H9 (cell line): ENCODE data around the gene ZNF730. TPM values are rescaled to one million over a fixed set of nuclear protein-coding genes. Genes with fewer than 3 reads are reported as not detected.
"Not testable (repeated sequence)": the region's sequence is repeated elsewhere in the genome, so short reads cannot be mapped to it uniquely, and the experiment has no call there.

Experiments used
- DNase-seq: peaks from one replicate; pipeline ENCODE4 v3.0.0-alpha.2; 2017
- H2AFZ ChIP-seq: one replicate; pipeline ENCODE4 v1.6.1; 2013; ENCODE audit warnings: mild to moderate bottlenecking, low read length, control low read depth, moderate library complexity
- H2AK5ac ChIP-seq: 2 replicates; pipeline ENCODE4 v1.6.1; 2013; ENCODE audit warnings: low read length, control low read depth, mixed read lengths; ENCODE audit not compliant: insufficient read length
- H2BK120ac ChIP-seq: one replicate; pipeline ENCODE4 v1.6.1; 2013; ENCODE audit warnings: low read depth, mild to moderate bottlenecking, low read length, control low read depth, inconsistent platforms; ENCODE audit not compliant: poor library complexity, severe bottlenecking
- H2BK12ac ChIP-seq: 2 replicates; pipeline ENCODE4 v1.6.1; 2013; ENCODE audit warnings: low read length, control low read depth, mixed read lengths, low read depth; ENCODE audit not compliant: insufficient read length
- H2BK15ac ChIP-seq: 2 replicates; pipeline ENCODE4 v1.6.1; 2013; ENCODE audit warnings: low read depth, low read length, control low read depth
- H2BK20ac ChIP-seq: one replicate; pipeline ENCODE4 v1.6.1; 2013; ENCODE audit warnings: low read depth, mild to moderate bottlenecking, low read length, control low read depth, inconsistent platforms; ENCODE audit not compliant: poor library complexity, severe bottlenecking
- H2BK5ac ChIP-seq: 2 replicates; pipeline ENCODE4 v1.6.1; 2013; ENCODE audit warnings: low read length, control low read depth, mixed read lengths; ENCODE audit not compliant: insufficient read length
- H3K14ac ChIP-seq: 2 replicates; pipeline ENCODE4 v1.6.1; 2013; ENCODE audit warnings: low read length, control low read depth; ENCODE audit not compliant: insufficient read depth
- H3K18ac ChIP-seq: 2 replicates; pipeline ENCODE4 v1.6.1; 2013; ENCODE audit warnings: low read depth, mild to moderate bottlenecking, mixed read lengths, low read length, control low read depth; ENCODE audit not compliant: insufficient read length
- H3K23ac ChIP-seq: 2 replicates; pipeline ENCODE4 v1.6.1; 2013; ENCODE audit warnings: low read length, control low read depth, mixed read lengths, low read depth; ENCODE audit not compliant: insufficient read length
- H3K23me2 ChIP-seq: 2 replicates; pipeline ENCODE4 v1.6.1; 2013; ENCODE audit warnings: low read depth, mild to moderate bottlenecking, mixed read lengths, low read length, control low read depth; ENCODE audit not compliant: insufficient read length, poor library complexity, severe bottlenecking
- H3K27ac ChIP-seq: 2 replicates; pipeline ENCODE4 v1.5.1; 2013; ENCODE audit warnings: low read length, control low read depth, mixed read lengths, low read depth; ENCODE audit not compliant: insufficient read length
- H3K27me3 ChIP-seq: 2 replicates; pipeline ENCODE4 v1.6.1; 2013; ENCODE audit warnings: low read length, control low read depth, inconsistent platforms; ENCODE audit not compliant: insufficient read depth
- H3K4ac ChIP-seq: 2 replicates; pipeline ENCODE4 v1.6.1; 2013; ENCODE audit warnings: low read depth, mild to moderate bottlenecking, control low read depth, inconsistent platforms, low read length, moderate library complexity
- H3K4me1 ChIP-seq: 2 replicates; pipeline ENCODE4 v1.6.1; 2013; ENCODE audit warnings: low read length, control low read depth, inconsistent platforms; ENCODE audit not compliant: insufficient read depth
- H3K4me2 ChIP-seq: 2 replicates; pipeline ENCODE4 v1.6.1; 2013; ENCODE audit warnings: low read length, control low read depth, mixed read lengths; ENCODE audit not compliant: insufficient read length, insufficient read depth
- H3K56ac ChIP-seq: 2 replicates; pipeline ENCODE4 v1.6.1; 2013; ENCODE audit warnings: low read depth, mild to moderate bottlenecking, mixed read lengths, low read length, control low read depth; ENCODE audit not compliant: insufficient read length
- H3K79me1 ChIP-seq: 2 replicates; pipeline ENCODE4 v1.6.1; 2013; ENCODE audit warnings: low read depth, mild to moderate bottlenecking, moderate library complexity, low read length, control low read depth, inconsistent platforms; ENCODE audit not compliant: insufficient read depth, poor library complexity, severe bottlenecking
- H3K79me2 ChIP-seq: 2 replicates; pipeline ENCODE4 v1.6.1; 2013; ENCODE audit warnings: low read length, control low read depth, inconsistent platforms; ENCODE audit not compliant: insufficient read depth
- H3K9ac ChIP-seq: 2 replicates; pipeline ENCODE4 v1.6.1; 2013; ENCODE audit warnings: low read length, control low read depth, mixed read lengths; ENCODE audit not compliant: insufficient read length; ENCODE audit errors: extremely low read depth
- H3K9me3 ChIP-seq: one replicate; pipeline ENCODE4 v1.6.1; 2013; ENCODE audit warnings: low read depth, low read length, inconsistent platforms; ENCODE audit not compliant: control insufficient read depth
- H3T11ph ChIP-seq: one replicate; pipeline ENCODE4 v1.6.1; 2013; ENCODE audit warnings: mild to moderate bottlenecking, low read length, control low read depth, inconsistent platforms
- H4K20me1 ChIP-seq: one replicate; pipeline ENCODE4 v1.6.1; 2013; ENCODE audit not compliant: control insufficient read depth, insufficient read length, insufficient read depth
- H4K5ac ChIP-seq: 2 replicates; pipeline ENCODE4 v1.6.1; 2013; ENCODE audit warnings: low read depth, mild to moderate bottlenecking, mixed read lengths, low read length, control low read depth; ENCODE audit not compliant: insufficient read length
- H4K8ac ChIP-seq: replicated peaks from 2 replicates; pipeline ENCODE4 v1.6.1; 2013; ENCODE audit warnings: low read length, control low read depth, mixed read lengths, low read depth; ENCODE audit not compliant: insufficient read length
- H4K91ac ChIP-seq: 2 replicates; pipeline ENCODE4 v1.6.1; 2013; ENCODE audit warnings: low read depth, mild to moderate bottlenecking, moderate library complexity, mixed read lengths, low read length, control low read depth; ENCODE audit not compliant: insufficient read length
- H3K27ac Mint-ChIP-seq, 3 experiments: 2 replicates in 2 of 3; 3 replicates in 1 of 3; pipeline ENCODE4 v1.8.0; 2020 to 2021; ENCODE audit warnings: mixed read lengths in 3 of 3, mild to moderate bottlenecking in 1 of 3, moderate library complexity in 1 of 3
- H3K27me3 Mint-ChIP-seq: 2 replicates; pipeline ENCODE4 v1.8.0; 2021; ENCODE audit warnings: low read depth, mild to moderate bottlenecking, moderate library complexity, mixed read lengths
- H3K36me3 Mint-ChIP-seq, 3 experiments: 2 replicates in 2 of 3; 3 replicates in 1 of 3; pipeline ENCODE4 v1.8.0; 2020 to 2021; ENCODE audit warnings: low read depth in 3 of 3, mixed read lengths in 3 of 3; ENCODE audit not compliant: insufficient read depth in 1 of 3
- H3K4me1 Mint-ChIP-seq, 2 experiments: 2 replicates each; pipeline ENCODE4 v1.8.0; 2020; ENCODE audit warnings: mixed read lengths in 2 of 2
- H3K4me3 Mint-ChIP-seq, 2 experiments: 2 replicates in 1 of 2; 3 replicates in 1 of 2; pipeline ENCODE4 v1.8.0; 2020 to 2021; ENCODE audit warnings: mild to moderate bottlenecking in 2 of 2, mixed read lengths in 2 of 2, moderate library complexity in 1 of 2
- H3K9me3 Mint-ChIP-seq, 2 experiments: 2 replicates in 1 of 2; 3 replicates in 1 of 2; pipeline ENCODE4 v1.8.0; 2020; ENCODE audit warnings: mild to moderate bottlenecking in 2 of 2, mixed read lengths in 2 of 2, moderate library complexity in 1 of 2
- WGBS: extraction: QIAGEN DNeasy Blood & Tissue Kit; methylation state at CpG from one replicate; pipeline ENCODE4 v1.1.7; 2013; ENCODE audit warnings: missing lambda C conversion rate, low lambda C conversion rate, mixed read lengths; ENCODE audit not compliant: insufficient read length; ENCODE audit errors: extremely low coverage; 5-methylcytosine and 5-hydroxymethylcytosine counted together
- total RNA-seq: library from RNA; stranded (reverse); gene quantifications from 2 replicates; pipeline ENCODE4 v1.2.1, GENCODE V29; 2021
- TF ChIP-seq, protein P1 (sequence below): fragments of 200-600 bp; sonication (generic); conservative IDR thresholded peaks from 3 replicates; pipeline ENCODE4 v1.8.0; 2021; ENCODE audit warnings: antibody characterized with exemption, mild to moderate bottlenecking

The ZNF730 gene
- total RNA-seq, 1 experiment from 2014 or later, result 19.7 TPM

GRCh38 chr19:23160766-23161165 lies 43.9 kb downstream of the ZNF730 start:
- Histone ChIP-seq H2AFZ (no peak overlapping the region), H3T11ph (no peak overlapping the region), H4K8ac (no peak overlapping the region), H3K4me1 (no peaks in the 10 kb centered on the region), H2BK12ac (no peak overlapping the region), H3K27me3 (no peaks in the 10 kb centered on the region), H2BK15ac (no peak overlapping the region), H3K18ac (no peak overlapping the region), H3K14ac (no peak overlapping the region), H3K79me2 (no peaks in the 10 kb centered on the region), H4K91ac (no peak overlapping the region), H3K9me3 (peaks cover 8% of the 10 kb centered on the region), H2BK20ac (no peak overlapping the region), H3K9ac (no peak overlapping the region), H3K79me1 (no peaks in the 10 kb centered on the region), H3K23ac (no peak overlapping the region), H3K4me2 (no peak overlapping the region), H3K56ac (no peak overlapping the region), H3K4ac (no peak overlapping the region), H4K20me1 (no peaks in the 10 kb centered on the region), H2AK5ac (no peak overlapping the region), H2BK120ac (no peak overlapping the region), H2BK5ac (no peak overlapping the region), H3K27ac (no peak overlapping the region), H3K23me2 (no peaks in the 10 kb centered on the region), H4K5ac (no peak overlapping the region)
- H3K36me3 Mint-ChIP-seq, result peaks cover 27 to 40% (median 31%) of the 10 kb centered on the region in 3 experiments
- TF ChIP-seq, protein P1, sequence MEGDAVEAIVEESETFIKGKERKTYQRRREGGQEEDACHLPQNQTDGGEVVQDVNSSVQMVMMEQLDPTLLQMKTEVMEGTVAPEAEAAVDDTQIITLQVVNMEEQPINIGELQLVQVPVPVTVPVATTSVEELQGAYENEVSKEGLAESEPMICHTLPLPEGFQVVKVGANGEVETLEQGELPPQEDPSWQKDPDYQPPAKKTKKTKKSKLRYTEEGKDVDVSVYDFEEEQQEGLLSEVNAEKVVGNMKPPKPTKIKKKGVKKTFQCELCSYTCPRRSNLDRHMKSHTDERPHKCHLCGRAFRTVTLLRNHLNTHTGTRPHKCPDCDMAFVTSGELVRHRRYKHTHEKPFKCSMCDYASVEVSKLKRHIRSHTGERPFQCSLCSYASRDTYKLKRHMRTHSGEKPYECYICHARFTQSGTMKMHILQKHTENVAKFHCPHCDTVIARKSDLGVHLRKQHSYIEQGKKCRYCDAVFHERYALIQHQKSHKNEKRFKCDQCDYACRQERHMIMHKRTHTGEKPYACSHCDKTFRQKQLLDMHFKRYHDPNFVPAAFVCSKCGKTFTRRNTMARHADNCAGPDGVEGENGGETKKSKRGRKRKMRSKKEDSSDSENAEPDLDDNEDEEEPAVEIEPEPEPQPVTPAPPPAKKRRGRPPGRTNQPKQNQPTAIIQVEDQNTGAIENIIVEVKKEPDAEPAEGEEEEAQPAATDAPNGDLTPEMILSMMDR, result no peak
- no peaks in the 10 kb centered on the region for H3K27me3 Mint-ChIP-seq
- no peak overlapping the region for H3K27ac Mint-ChIP-seq
- WGBS, result no CpG with 5 or more reads among the region's 23 CpGs
- peaks cover 0 to 15% of the 10 kb centered on the region in 2 experiments; a peak in 2 of 4 replicates for H3K4me1 Mint-ChIP-seq
- H3K9me3 Mint-ChIP-seq, result peaks cover 47 to 78% of the 10 kb centered on the region in 2 experiments
- H3K4me3 Mint-ChIP-seq, result no peak overlapping the region
- DNase-seq, result no peak

- H3K4me2 ChIP-seq, H3K9me3 ChIP-seq, H3K4me1 ChIP-seq, H2AFZ ChIP-seq, H2BK12ac ChIP-seq, H4K5ac ChIP-seq, H2BK15ac ChIP-seq, H2AK5ac ChIP-seq, H3K9ac ChIP-seq, H3K27ac ChIP-seq, H3K4ac ChIP-seq, H3K56ac ChIP-seq, H4K8ac ChIP-seq, H4K20me1 ChIP-seq, H3K79me2 ChIP-seq, H3K23me2 ChIP-seq, H3K27me3 ChIP-seq, H3K18ac ChIP-seq, H2BK120ac ChIP-seq, H3K14ac ChIP-seq, H3K27me3 Mint-ChIP-seq, H2BK5ac ChIP-seq, H3K79me1 ChIP-seq, H3T11ph ChIP-seq, H3K27ac Mint-ChIP-seq, H3K23ac ChIP-seq, H2BK20ac ChIP-seq, H4K91ac ChIP-seq, DNase-seq: not testable (repeated sequence)
- H3K36me3 Mint-ChIP-seq, result peaks cover 11 to 13% (median 11%) of the 10 kb centered on the region in 3 experiments; a peak in 6 of 7 replicates
- no CpG with 5 or more reads among the region's 9 CpGs for WGBS
- H3K9me3 Mint-ChIP-seq, result peaks cover 21 to 55% of the 10 kb centered on the region in 2 experiments
- H3K4me3 Mint-ChIP-seq, result peak overlapping the region; percentile 8 to 24; a peak in 3 of 5 replicates
- H3K4me1 Mint-ChIP-seq, result peaks cover 21 to 33% of the 10 kb centered on the region in 2 experiments
Measured at GRCh38 chr19:23168286-23168685, 51.5 kb downstream of the ZNF730 start.
